WERI-Rb-1 (cell line): ENCODE results near the gene GIGYF2.

Source experiments
- DNase-seq: peaks from one replicate; pipeline ENCODE4 v3.0.0-alpha.2; 2020
- H3K27ac ChIP-seq: fragments of 250-450 bp; sonication (Bioruptor Pico); 2 replicates; pipeline ENCODE4 v1.5.1; 2020; ENCODE audit warnings: mild to moderate bottlenecking, moderate library complexity
- H3K27me3 ChIP-seq: fragments of 250-450 bp; sonication (Bioruptor Pico); 2 replicates; pipeline ENCODE4 v1.5.1; 2021; ENCODE audit warnings: mild to moderate bottlenecking, low read depth, moderate library complexity; ENCODE audit not compliant: insufficient read depth, severe bottlenecking
- H3K36me3 ChIP-seq: fragments of 250-450 bp; sonication (Bioruptor Pico); 2 replicates; pipeline ENCODE4 v1.5.1; 2020; ENCODE audit warnings: mild to moderate bottlenecking, moderate library complexity
- H3K4me3 ChIP-seq: 2 replicates; pipeline ENCODE4 v1.5.1; 2011; ENCODE audit warnings: low read depth, mild to moderate bottlenecking, control low read depth, low read length
- H3K9me3 ChIP-seq: fragments of 250-450 bp; sonication (Bioruptor Pico); 2 replicates; pipeline ENCODE4 v1.5.1; 2021; ENCODE audit warnings: mild to moderate bottlenecking, moderate library complexity; ENCODE audit not compliant: severe bottlenecking
- TF ChIP-seq, protein P1 (sequence below): IDR thresholded peaks from 2 replicates; pipeline ENCODE4 v1.5.1; 2011; ENCODE audit warnings: low read depth, mild to moderate bottlenecking, control low read depth, inconsistent platforms, low read length

GIGYF2 gene

DNA sequence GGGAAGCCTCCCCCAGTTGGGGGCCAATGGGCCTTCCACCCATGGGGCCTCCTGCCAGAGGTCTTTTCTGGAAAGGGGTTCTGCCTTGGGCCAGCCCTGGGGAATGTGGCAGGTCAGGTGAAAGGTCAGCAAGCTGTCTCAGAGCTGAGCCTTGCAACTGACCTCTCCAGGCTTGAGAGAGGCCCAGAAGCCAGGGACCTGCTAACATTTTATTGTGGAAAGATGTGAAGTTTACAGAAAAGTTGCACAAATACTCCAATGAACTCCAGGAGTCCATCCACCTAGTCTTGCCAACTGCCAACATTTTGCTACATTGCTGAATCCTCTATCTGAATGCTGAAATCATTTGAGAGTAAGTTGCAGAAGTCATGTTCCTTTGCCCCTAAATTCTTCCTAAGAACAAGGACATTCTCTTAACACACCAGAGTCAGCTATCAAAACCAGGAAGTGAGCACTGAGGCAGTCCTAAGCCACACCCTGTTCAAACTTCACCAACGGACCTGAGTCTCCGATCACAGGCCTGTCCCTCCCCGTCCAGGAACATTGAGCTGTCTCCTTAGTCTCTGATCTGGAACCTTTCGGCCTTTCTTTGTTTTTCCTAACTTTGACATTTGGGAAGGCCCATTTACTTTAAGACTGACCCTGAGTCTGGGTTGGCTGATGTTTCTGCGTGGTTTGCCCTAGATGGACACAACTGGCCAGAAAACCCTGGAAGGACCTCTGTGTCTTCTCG is 176.9 kb downstream of the GIGYF2 start:
- Histone ChIP-seq H3K9me3 (no peaks in the 10 kb centered on the region), H3K27me3 (no peaks in the 10 kb centered on the region), H3K4me3 (no peak overlapping the region), H3K27ac (no peak overlapping the region), H3K36me3 (no peaks in the 10 kb centered on the region)
- no peak for DNase-seq
- TF ChIP-seq, protein P1, sequence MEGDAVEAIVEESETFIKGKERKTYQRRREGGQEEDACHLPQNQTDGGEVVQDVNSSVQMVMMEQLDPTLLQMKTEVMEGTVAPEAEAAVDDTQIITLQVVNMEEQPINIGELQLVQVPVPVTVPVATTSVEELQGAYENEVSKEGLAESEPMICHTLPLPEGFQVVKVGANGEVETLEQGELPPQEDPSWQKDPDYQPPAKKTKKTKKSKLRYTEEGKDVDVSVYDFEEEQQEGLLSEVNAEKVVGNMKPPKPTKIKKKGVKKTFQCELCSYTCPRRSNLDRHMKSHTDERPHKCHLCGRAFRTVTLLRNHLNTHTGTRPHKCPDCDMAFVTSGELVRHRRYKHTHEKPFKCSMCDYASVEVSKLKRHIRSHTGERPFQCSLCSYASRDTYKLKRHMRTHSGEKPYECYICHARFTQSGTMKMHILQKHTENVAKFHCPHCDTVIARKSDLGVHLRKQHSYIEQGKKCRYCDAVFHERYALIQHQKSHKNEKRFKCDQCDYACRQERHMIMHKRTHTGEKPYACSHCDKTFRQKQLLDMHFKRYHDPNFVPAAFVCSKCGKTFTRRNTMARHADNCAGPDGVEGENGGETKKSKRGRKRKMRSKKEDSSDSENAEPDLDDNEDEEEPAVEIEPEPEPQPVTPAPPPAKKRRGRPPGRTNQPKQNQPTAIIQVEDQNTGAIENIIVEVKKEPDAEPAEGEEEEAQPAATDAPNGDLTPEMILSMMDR = no peak

DNA sequence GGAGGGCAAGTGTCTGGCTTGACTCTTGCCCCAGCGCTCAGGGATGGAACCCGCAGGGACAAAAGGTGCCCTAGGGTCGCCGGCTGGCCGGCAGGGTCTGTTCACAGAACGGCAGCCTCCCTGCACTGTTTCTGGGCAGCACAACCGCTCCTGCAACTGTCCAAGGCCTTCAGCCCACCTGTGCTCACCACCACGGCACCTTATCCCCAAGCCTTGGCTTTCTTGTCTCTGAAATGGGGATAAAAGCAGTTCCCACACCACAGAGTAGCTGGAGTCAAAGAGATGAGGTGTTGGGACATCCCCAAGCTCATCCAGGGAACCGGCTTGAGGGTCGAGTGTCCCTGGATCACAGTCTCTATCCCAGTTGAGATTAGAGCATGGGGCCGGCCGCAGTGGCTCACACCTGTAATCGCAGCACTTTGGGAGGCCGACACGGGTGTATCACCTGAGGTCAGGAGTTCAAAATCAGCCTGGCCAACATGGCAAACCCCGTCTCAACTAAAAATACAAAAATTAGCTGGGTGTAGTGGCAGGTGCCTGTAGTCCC is 177.6 kb downstream of the GIGYF2 start:
- H3K27ac ChIP-seq = no peak overlapping the region
- H3K9me3 ChIP-seq = no peaks in the 10 kb centered on the region
- H3K4me3 ChIP-seq = no peak overlapping the region
- no peaks in the 10 kb centered on the region for H3K36me3 ChIP-seq
- no peaks in the 10 kb centered on the region for H3K27me3 ChIP-seq
- TF ChIP-seq, protein P1 = no peak
- DNase-seq = no peak

DNA sequence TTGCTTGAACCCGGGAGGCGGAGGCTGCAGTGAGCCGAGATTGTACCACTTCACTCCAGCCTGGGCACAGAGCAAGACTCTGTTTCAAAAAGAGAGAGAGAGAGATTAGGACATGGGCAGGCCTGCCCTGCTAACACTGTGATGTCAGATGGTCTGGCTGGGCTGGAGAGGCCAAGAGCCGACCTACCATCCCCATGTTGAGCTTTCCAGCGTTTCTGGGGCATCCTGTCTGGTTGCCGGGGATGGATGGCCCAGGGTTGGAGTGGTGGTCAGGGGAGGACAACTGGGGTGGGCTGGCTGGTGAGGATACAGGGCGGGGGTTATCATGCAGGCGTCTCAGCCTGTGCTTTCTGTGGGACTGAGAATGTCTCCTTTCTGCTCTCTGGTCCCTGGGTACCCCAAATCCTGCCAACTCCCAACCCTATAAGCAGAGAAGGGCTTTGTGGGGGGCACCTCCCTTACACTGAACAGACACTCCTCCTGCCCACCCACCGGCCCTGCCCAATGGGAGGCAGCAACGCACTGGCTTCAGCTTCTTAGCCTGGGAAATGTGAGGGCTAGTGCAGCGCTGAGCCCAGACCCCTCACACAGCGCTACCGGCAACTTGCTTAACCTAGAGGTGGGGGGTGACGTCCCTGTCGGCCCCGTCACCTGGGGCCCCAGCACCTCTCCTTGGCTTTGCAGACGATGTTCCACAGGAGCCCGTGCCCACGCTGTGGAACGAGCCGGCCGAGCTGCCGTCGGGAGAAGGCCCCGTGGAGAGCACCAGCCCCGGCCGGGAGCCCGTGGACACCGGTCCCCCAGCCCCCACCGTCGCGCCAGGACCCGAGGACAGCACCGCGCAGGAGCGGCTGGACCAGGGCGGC is 178.4 kb downstream of the GIGYF2 start:
- H3K9me3 ChIP-seq = no peaks in the 10 kb centered on the region
- DNase-seq = peak; percentile 42
- TF ChIP-seq, protein P1 = peak; percentile 42; the same call in 1 of the 2 replicates
- no peak overlapping the region for H3K27ac ChIP-seq
- no peaks in the 10 kb centered on the region for H3K36me3 ChIP-seq
- peak overlapping the region; percentile 68 for H3K4me3 ChIP-seq
- no peaks in the 10 kb centered on the region for H3K27me3 ChIP-seq

DNA sequence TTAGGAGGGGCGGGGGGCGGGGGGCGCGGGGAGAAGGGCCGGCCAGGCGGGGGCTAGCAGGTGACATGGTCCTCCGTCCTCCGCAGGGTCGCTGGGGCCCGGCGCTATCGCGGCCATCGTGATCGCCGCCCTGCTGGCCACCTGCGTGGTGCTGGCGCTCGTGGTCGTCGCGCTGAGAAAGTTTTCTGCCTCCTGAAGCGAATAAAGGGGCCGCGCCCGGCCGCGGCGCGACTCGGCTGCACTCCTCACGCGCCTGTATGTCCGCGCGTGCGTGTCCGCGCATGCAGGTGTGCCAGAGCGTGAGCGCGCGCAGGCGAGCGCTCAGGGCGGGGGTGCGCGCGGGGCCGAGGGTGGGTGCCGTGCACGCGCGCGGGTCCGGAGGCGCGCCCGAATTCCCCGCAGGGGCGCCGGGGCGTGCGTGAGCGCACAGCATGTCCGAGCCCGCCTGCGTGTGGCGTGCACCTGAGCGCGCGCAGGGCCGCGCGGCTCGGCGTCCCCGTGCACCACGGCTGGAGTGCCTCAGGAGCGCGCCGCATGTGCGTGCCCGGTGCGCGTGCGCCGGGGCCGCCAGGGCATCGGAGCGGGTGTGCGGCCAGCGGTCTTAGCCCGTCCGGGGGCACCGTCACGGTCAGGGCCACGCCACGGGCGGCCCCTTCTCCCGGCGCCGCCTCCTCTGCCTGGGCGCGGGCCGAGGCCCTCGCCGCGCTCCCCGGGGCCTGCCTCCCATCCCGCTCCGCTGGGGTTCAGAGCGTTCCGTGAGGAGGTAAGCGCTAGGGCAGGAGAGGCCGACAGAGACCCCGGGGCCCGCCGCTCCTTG is 179.2 kb downstream of the GIGYF2 start:
- H3K27me3 ChIP-seq = no peaks in the 10 kb centered on the region
- no peak overlapping the region; the same call in 1 of the 2 replicates for H3K27ac ChIP-seq
- H3K9me3 ChIP-seq = no peaks in the 10 kb centered on the region
- peak; percentile 62 for DNase-seq
- H3K36me3 ChIP-seq = no peaks in the 10 kb centered on the region
- peak overlapping the region; percentile 68 for H3K4me3 ChIP-seq
- TF ChIP-seq, protein P1 = peak; percentile 57

DNA sequence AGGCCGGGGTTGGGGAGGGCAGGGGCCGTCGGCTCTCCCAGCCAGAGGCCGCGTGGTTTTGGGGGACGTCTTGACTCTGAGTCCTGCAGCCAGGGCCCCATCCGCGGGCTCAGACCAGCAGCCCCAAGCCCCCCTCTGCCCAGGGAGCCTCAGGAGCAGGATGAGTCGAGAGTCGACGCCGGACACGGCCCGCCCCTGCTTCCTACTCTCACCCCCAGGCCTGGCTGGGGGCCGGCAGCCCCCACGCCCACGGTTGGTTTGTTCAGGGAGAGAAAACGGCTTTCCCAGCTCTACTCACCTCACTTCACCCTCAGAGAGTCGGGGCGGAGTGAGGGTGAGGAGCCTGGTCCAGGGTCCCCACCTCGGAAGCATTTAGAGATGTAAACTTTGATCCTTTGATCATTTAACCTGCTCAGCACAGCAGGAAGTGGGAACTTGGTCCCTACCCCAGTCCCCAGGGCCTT is 179.9 kb downstream of the GIGYF2 start:
- Histone ChIP-seq H3K9me3 (no peaks in the 10 kb centered on the region), H3K27me3 (no peaks in the 10 kb centered on the region), H3K4me3 (peak overlapping the region; percentile 68), H3K36me3 (no peaks in the 10 kb centered on the region), H3K27ac (no peak overlapping the region)
- TF ChIP-seq, protein P1 = no peak
- DNase-seq = no peak
